Endodermal cell (in vitro differentiated cells): ENCODE data around the gene PTTG1. TPM values are rescaled to one million over a fixed set of nuclear protein-coding genes. Genes with fewer than 3 reads are reported as not detected.

Source experiments
- DNase-seq: peaks from one replicate; pipeline ENCODE4 v3.0.0-alpha.2; 2017
- H3K27ac ChIP-seq: 2 replicates; pipeline ENCODE4 v1.5.1; 2013; ENCODE audit warnings: mild to moderate bottlenecking, low read depth, low read length, moderate library complexity
- H3K27me3 ChIP-seq: 2 replicates; pipeline ENCODE4 v1.6.1; 2013; ENCODE audit warnings: mild to moderate bottlenecking, low read length, moderate library complexity; ENCODE audit not compliant: insufficient read depth, control insufficient read depth, poor library complexity, severe bottlenecking
- H3K36me3 ChIP-seq: 2 replicates; pipeline ENCODE4 v1.7.0; 2013; ENCODE audit warnings: mild to moderate bottlenecking, low read length, moderate library complexity; ENCODE audit not compliant: control insufficient read depth, insufficient read depth
- H3K4me1 ChIP-seq: one replicate; pipeline ENCODE4 v1.7.0; 2013; ENCODE audit warnings: low read length; ENCODE audit not compliant: control insufficient read depth, insufficient read depth
- H3K4me3 ChIP-seq: 2 replicates; pipeline ENCODE4 v1.5.1; 2013; ENCODE audit warnings: mild to moderate bottlenecking, low read length, moderate library complexity
- H3K9ac ChIP-seq: 2 replicates; pipeline ENCODE4 v1.6.1; 2013; ENCODE audit warnings: mild to moderate bottlenecking, low read length, moderate library complexity; ENCODE audit not compliant: poor library complexity, severe bottlenecking; ENCODE audit errors: extremely low read depth
- H3K9me3 ChIP-seq: 2 replicates; pipeline ENCODE4 v1.6.1; 2013; ENCODE audit warnings: mild to moderate bottlenecking, low read length, moderate library complexity; ENCODE audit not compliant: control insufficient read depth
- H3K27ac Mint-ChIP-seq: 2 replicates; pipeline ENCODE4 v1.8.0; 2020; ENCODE audit warnings: mixed read lengths
- H3K27me3 Mint-ChIP-seq: 2 replicates; pipeline ENCODE4 v1.8.0; 2021; ENCODE audit warnings: mild to moderate bottlenecking, mixed read lengths; ENCODE audit not compliant: insufficient read depth
- H3K36me3 Mint-ChIP-seq: 2 replicates; pipeline ENCODE4 v1.8.0; 2020; ENCODE audit warnings: low read depth, mixed read lengths
- H3K4me1 Mint-ChIP-seq: 2 replicates; pipeline ENCODE4 v1.8.0; 2020; ENCODE audit warnings: mixed read lengths
- H3K4me3 Mint-ChIP-seq: 2 replicates; pipeline ENCODE4 v1.8.0; 2020; ENCODE audit warnings: mild to moderate bottlenecking, moderate library complexity, mixed read lengths
- H3K9me3 Mint-ChIP-seq: 2 replicates; pipeline ENCODE4 v1.8.0; 2020; ENCODE audit warnings: mild to moderate bottlenecking, mixed read lengths
- CTCF ChIP-seq: fragments of 200-600 bp; sonication (generic); conservative IDR thresholded peaks from 2 replicates; pipeline ENCODE4 v1.5.0; 2021; ENCODE audit warnings: antibody characterized with exemption, mild to moderate bottlenecking
- WGBS, 2 experiments: methylation state at CpG; one replicate each; pipeline versions ENCODE4 v1.1.5 to v1.1.7; 2013; ENCODE audit warnings: missing lambda C conversion rate in 2 of 2, mixed read lengths in 1 of 2; ENCODE audit not compliant: insufficient coverage in 1 of 2, insufficient read length in 1 of 2; 5-methylcytosine and 5-hydroxymethylcytosine counted together
- total RNA-seq, 2 donors: library from RNA; stranded (reverse); fragmentation: NEBNext Ultra II Directional in 1 of 2; extraction: Animal tissue kit (Norgen Biotek cat#: 25700) in 1 of 2; gene quantifications; 2 replicates in 1 of 2; 3 replicates in 1 of 2; pipeline ENCODE4 v1.2.1, GENCODE V29; 2021

The PTTG1 gene
- total RNA-seq, 2 donors from 2014 or later = 121 to 162 TPM

- H3K27ac Mint-ChIP-seq = peak overlapping the region; percentile 53
- peaks cover 15% of the 10 kb centered on the region for H3K36me3 Mint-ChIP-seq
- H3K4me3 Mint-ChIP-seq = peak overlapping the region; percentile 86
- peaks cover 48% of the 10 kb centered on the region for H3K4me1 Mint-ChIP-seq
- 53 to 83% methylated on average over 1 to 2 of the region's 2 CpGs for WGBS, 2 experiments
- Histone ChIP-seq H3K9ac (no peak overlapping the region), H3K27me3 (no peaks in the 10 kb centered on the region), H3K4me1 (peaks cover 15% of the 10 kb centered on the region), H3K9me3 (no peaks in the 10 kb centered on the region), H3K4me3 (peak overlapping the region; percentile 94), H3K27ac (no peak overlapping the region), H3K36me3 (peaks cover 26% of the 10 kb centered on the region)
- no peaks in the 10 kb centered on the region for H3K27me3 Mint-ChIP-seq
- no peak for DNase-seq
- no peaks in the 10 kb centered on the region for H3K9me3 Mint-ChIP-seq
- no peak for TF ChIP-seq CTCF
Observed at GRCh38 chr5:160423099-160423498, 1.4 kb downstream of the PTTG1 start.

GRCh38 chr5:160427607-160428006 is 6.0 kb downstream of the PTTG1 start:
- Mint-ChIP-seq H3K27me3 (no peaks in the 10 kb centered on the region), H3K4me3 (no peak overlapping the region), H3K4me1 (peaks cover 33% of the 10 kb centered on the region), H3K36me3 (peaks cover 23% of the 10 kb centered on the region), H3K9me3 (no peaks in the 10 kb centered on the region), H3K27ac (no peak overlapping the region)
- no peak overlapping the region for H3K27ac ChIP-seq
- peaks cover 40% of the 10 kb centered on the region for H3K36me3 ChIP-seq
- no peaks in the 10 kb centered on the region for H3K9me3 ChIP-seq
- peaks cover 12% of the 10 kb centered on the region for H3K4me1 ChIP-seq
- no peak overlapping the region for H3K9ac ChIP-seq
- 93 to 95% methylated on average over 4 of the region's 4 CpGs for WGBS, 2 experiments
- H3K4me3 ChIP-seq = no peak overlapping the region
- TF ChIP-seq CTCF = no peak
- no peak for DNase-seq
- H3K27me3 ChIP-seq = no peaks in the 10 kb centered on the region

GRCh38 chr5:160432196-160432595 is 10.5 kb downstream of the PTTG1 start:
- 96% methylated on average over 4 of the region's 4 CpGs; no CpG with 5 or more reads in 1 of the 2 experiments for WGBS, 2 experiments
- no peaks in the 10 kb centered on the region for H3K9me3 ChIP-seq
- peak; percentile 40 for DNase-seq
- no peaks in the 10 kb centered on the region for H3K4me1 Mint-ChIP-seq
- no peaks in the 10 kb centered on the region for H3K9me3 Mint-ChIP-seq
- H3K36me3 Mint-ChIP-seq = peaks cover 16% of the 10 kb centered on the region
- H3K4me1 ChIP-seq = no peaks in the 10 kb centered on the region
- no peak overlapping the region for H3K27ac ChIP-seq
- H3K36me3 ChIP-seq = peaks cover 23% of the 10 kb centered on the region
- H3K4me3 Mint-ChIP-seq = no peak overlapping the region
- no peak overlapping the region for H3K4me3 ChIP-seq
- no peak for TF ChIP-seq CTCF
- H3K27me3 Mint-ChIP-seq = peaks cover 12% of the 10 kb centered on the region
- no peak overlapping the region for H3K9ac ChIP-seq
- H3K27me3 ChIP-seq = no peaks in the 10 kb centered on the region
- no peak overlapping the region for H3K27ac Mint-ChIP-seq
